GM12878 (cell line): ENCODE results near the gene LANCL2. TPM values are rescaled to one million over a fixed set of nuclear protein-coding genes. Genes with fewer than 3 reads are reported as not detected.

ENCODE experiments used
- ATAC-seq: fragments of 200-7000 bp; cut with Tn5 transposase; 3 replicates; pipeline ENCODE4 v1.9.1; 2020; ENCODE audit warnings: mild to moderate bottlenecking, moderate library complexity
- BruUV-seq: library from RNA; stranded (reverse); fragments of 400-500 nt; replicated peaks from 2 replicates; lab custom pipeline; 2021; lab: Mats Ljungman, UMichigan
- CTCF ChIA-PET: fragments of 300-600 bp; sonication (Branson Sonifier 250); formaldehyde crosslinking; extraction: SDS; loops from one replicate; lab custom pipeline; 2021; ENCODE audit warnings: inconsistent platforms; lab: Yijun Ruan, JAX
- POLR2A ChIA-PET: fragments of 350-600 bp; formaldehyde crosslinking; extraction: SDS; loops from one replicate; lab custom pipeline; 2021; ENCODE audit warnings: inconsistent platforms; lab: Charles Lee
- RAD21 ChIA-PET: fragments of 300-600 bp; sonication (Branson Sonifier 250); formaldehyde crosslinking; loops from one replicate; lab custom pipeline; 2023; ENCODE audit warnings: antibody characterized with exemption; ENCODE audit not compliant: unreplicated experiment; lab: Charles Lee
- SMC1A ChIA-PET: fragments of 300-600 bp; sonication (Branson Sonifier 250); formaldehyde crosslinking; loops from one replicate; lab custom pipeline; 2023; ENCODE audit not compliant: unreplicated experiment, uncharacterized antibody; lab: Charles Lee
- DNase-seq: peaks from one replicate; pipeline ENCODE4 v3.0.0-alpha.2; 2011; ENCODE audit warnings: low read depth, low spot score
- FAIRE-seq: peaks from 3 replicates; lab custom pipeline; 2011; peaks lifted over from hg19 to GRCh38; lab: Jason Lieb, UNC
- H2AFZ ChIP-seq: 2 replicates; pipeline ENCODE4 v1.6.0; 2011; ENCODE audit warnings: low read depth, low read length, control low read depth; ENCODE audit not compliant: control insufficient read depth
- H3K27ac ChIP-seq: 2 replicates; pipeline ENCODE4 v1.5.1; 2011; ENCODE audit warnings: control low read depth; ENCODE audit not compliant: control insufficient read depth, insufficient read depth
- H3K27me3 ChIP-seq, 2 experiments: replicated peaks in 1 of 2; 2 replicates each; pipeline versions ENCODE4 v1.6.0 to v1.6.1; 2011; ENCODE audit warnings: low read length in 1 of 2; ENCODE audit not compliant: control insufficient read depth in 2 of 2, insufficient read depth in 2 of 2
- H3K36me3 ChIP-seq, 2 experiments: 2 replicates each; pipeline ENCODE4 v1.5.1; 2011; ENCODE audit warnings: low read length in 1 of 2; ENCODE audit not compliant: control insufficient read depth in 2 of 2, insufficient read depth in 2 of 2
- H3K4me1 ChIP-seq: 2 replicates; pipeline ENCODE4 v1.6.1; 2011; ENCODE audit warnings: mild to moderate bottlenecking, low read length, moderate library complexity, mixed read lengths; ENCODE audit not compliant: control insufficient read depth, insufficient read depth
- H3K4me2 ChIP-seq: 2 replicates; pipeline ENCODE4 v1.6.0; 2011; ENCODE audit warnings: control low read depth; ENCODE audit not compliant: control insufficient read depth, insufficient read depth
- H3K4me3 ChIP-seq: fragments of 200-600 bp; sonication (generic); 2 replicates; pipeline ENCODE4 v1.5.1; 2016
- H3K79me2 ChIP-seq: 2 replicates; pipeline ENCODE4 v1.6.0; 2011; ENCODE audit warnings: low read length; ENCODE audit not compliant: control insufficient read depth, insufficient read depth
- H3K9ac ChIP-seq: 2 replicates; pipeline ENCODE4 v1.8.0; 2011; ENCODE audit warnings: low read length, control low read depth, mixed read lengths; ENCODE audit not compliant: control insufficient read depth, insufficient read depth
- H3K9me3 ChIP-seq: replicated peaks from 3 replicates; pipeline ENCODE4 v1.5.1; 2011; ENCODE audit warnings: mild to moderate bottlenecking, low read length; ENCODE audit not compliant: control insufficient read depth, insufficient read depth
- H4K20me1 ChIP-seq: 2 replicates; pipeline ENCODE4 v1.6.0; 2011; ENCODE audit not compliant: control insufficient read depth, insufficient read depth
- CTCF ChIP-seq, 3 experiments: IDR thresholded peaks in 2 of 3; conservative IDR thresholded peaks in 1 of 3; 2 replicates each; pipeline ENCODE4 v1.5.1; 2011; ENCODE audit warnings: low read depth in 3 of 3, low read length in 3 of 3, mild to moderate bottlenecking in 3 of 3, control low read depth in 2 of 3, moderate library complexity in 2 of 3, inconsistent platforms in 1 of 3, mixed read lengths in 1 of 3; ENCODE audit not compliant: control insufficient read depth in 2 of 3, insufficient read depth in 1 of 3; ENCODE audit errors: extremely low read depth in 1 of 3
- DPF2 ChIP-seq: fragments of 450-650 bp; IDR thresholded peaks from 2 replicates; pipeline ENCODE4 v1.6.1; 2017; ENCODE audit warnings: mild to moderate bottlenecking
- GABPA ChIP-seq: IDR thresholded peaks from 2 replicates; pipeline ENCODE4 v1.6.1; 2014; ENCODE audit warnings: antibody characterized with exemption, low read depth, mild to moderate bottlenecking, inconsistent platforms
- HCFC1 ChIP-seq: fragments of 150-350 bp; IDR thresholded peaks from 2 replicates; pipeline ENCODE4 v1.6.1; 2014; ENCODE audit warnings: low read length
- IKZF2 ChIP-seq, 2 experiments: fragments of 450-650 bp; IDR thresholded peaks; 2 replicates each; pipeline ENCODE4 v1.6.1; 2017; ENCODE audit warnings: mild to moderate bottlenecking in 2 of 2, moderate library complexity in 2 of 2
- NKRF ChIP-seq: fragments of 450-650 bp; conservative IDR thresholded peaks from 2 replicates; pipeline ENCODE4 v1.6.1; 2017; ENCODE audit warnings: mild to moderate bottlenecking, moderate library complexity
- RUNX3 ChIP-seq: IDR thresholded peaks from 2 replicates; pipeline ENCODE4 v1.6.1; 2012; ENCODE audit warnings: low read length, inconsistent platforms
- SREBF2 ChIP-seq: IDR thresholded peaks from 2 replicates; pipeline ENCODE4 v1.6.1; 2012; ENCODE audit warnings: mild to moderate bottlenecking, low read length
- TCF12 ChIP-seq: IDR thresholded peaks from 2 replicates; pipeline ENCODE4 v1.6.1; 2011; ENCODE audit warnings: low read depth, mild to moderate bottlenecking, low read length
- WGBS: methylation state at CpG from one replicate; pipeline ENCODE4 v1.1.6; 2016; ENCODE audit warnings: low lambda C conversion rate; ENCODE audit not compliant: insufficient replicate concordance, insufficient coverage; ENCODE audit errors: missing lambda C conversion rate; 5-methylcytosine and 5-hydroxymethylcytosine counted together
- in situ Hi-C: fragments of 300-500 bp; cut with MboI; formaldehyde crosslinking; loops from 9 replicates; pipeline ENCODE4 v1.14.3; 2018; ENCODE audit warnings: mixed read lengths
- intact Hi-C: fragments of 100-400 bp; cut with micrococcal nuclease; formaldehyde crosslinking; loops from one replicate; pipeline ENCODE4 v1.14.2; 2022; ENCODE audit not compliant: unreplicated experiment
- polyA plus RNA-seq, 11 experiments: library from polyadenylated mRNA; depleted of rRNA in 4 of 11; unstranded in 6 of 11; stranded (reverse) in 5 of 11; fragments of >200 nt; fragmentation: Nextera tagmentation in 4 of 11; fragmentation: Illumina TruSeq in 1 of 11; extraction: Ambion mirVana in 4 of 11; extraction: Trizol in 1 of 11; gene quantifications; 1 replicate in 1 of 11; 2 replicates in 10 of 11; pipeline versions ENCODE4 v1.2.1 to v1.2.3, GENCODE V29; 2011 to 2016; ENCODE audit warnings: inconsistent platforms in 2 of 11, missing spikeins in 2 of 11, low read depth in 1 of 11
- total RNA-seq, 4 experiments: library from RNA; depleted of rRNA in 3 of 4; stranded (reverse); fragments of >200 nt in 3 of 4; fragmentation: Illumina TruSeq in 1 of 4; extraction: Trizol in 1 of 4; gene quantifications; 2 replicates each; pipeline versions ENCODE4 v1.2.1 to v1.2.3, GENCODE V29; 2013 to 2021

The LANCL2 gene
- total and polyA plus RNA-seq, 10 of the 15 experiments (the other 5 are each of a cell fraction or from before 2014, with no cell fraction given): 8.1 to 28.6 (median 16.4) TPM

- Histone ChIP-seq H3K36me3 (peaks cover 0 to 6% of the 10 kb centered on the region in 2 experiments; a peak in 3 of 4 replicates), H2AFZ (no peak overlapping the region), H3K27ac (no peak overlapping the region), H3K27me3 (no peaks in the 10 kb centered on the region), H3K9ac (no peak overlapping the region), H4K20me1 (no peaks in the 10 kb centered on the region), H3K4me1 (no peaks in the 10 kb centered on the region), H3K9me3 (no peaks in the 10 kb centered on the region), H3K79me2 (no peaks in the 10 kb centered on the region), H3K4me3 (no peak overlapping the region), H3K4me2 (no peak overlapping the region)
- in situ Hi-C loops: loop anchor here (25.0 kb wide), 1 partner anchor 647 kb away; the partner anchor contains the start of gene SEC61G
- ChIA-PET RAD21 (interaction anchor here (1.4 to 1.9 kb wide), 3 partner anchors 101 to 128 kb away, joined by 3 to 9 read pairs (median 4); no protein-coding TSS in a partner anchor), CTCF (interaction anchor here (0.9 to 3.6 kb wide), 7 partner anchors 9 to 221 kb away, joined by 3 to 24 read pairs (median 4); no protein-coding TSS in a partner anchor), SMC1A (interaction anchor here (1.0 to 2.6 kb wide), 15 partner anchors 9 to 186 kb away, joined by 3 to 21 read pairs (median 5); no protein-coding TSS in a partner anchor), POLR2A (interaction anchor here (0.5 to 0.9 kb wide), 4 partner anchors 11 to 643 kb away, joined by 3 to 7 read pairs (median 3); no protein-coding TSS in a partner anchor)
- WGBS: 50% methylated on average over 3 of the region's 3 CpGs
- FAIRE-seq: no peak
- peak; percentile 1 for DNase-seq
- intact Hi-C loops: no loop called here
- no TSS peak for BruUV-seq
- peak; percentile 78 for ATAC-seq
- TF ChIP-seq DPF2 (no peak), IKZF2 (IDR thresholded peaks at IDR 0.05) (peak; percentile 25 to 27; a peak in 2 of 4 replicates), CTCF (IDR thresholded peaks at IDR 0.05 in 2 of 3, conservative IDR thresholded peaks at IDR 0.05 in 1 of 3; ENCODE audit: control insufficient read depth in 2 of 3, extremely low read depth in 1 of 3, insufficient read depth in 1 of 3, low read depth in 3 of 3, low read length in 3 of 3) (0 out of 6 replicates have a peak, but pooled peaks of 1 of the 3 experiments have one; percentile 3), RUNX3 (peak; percentile 36), SREBF2 (no peak), TCF12 (no peak), HCFC1 (no peak), NKRF (no peak), GABPA (no peak)
Measured at GRCh38 chr7:55409482-55410225, 44.5 kb downstream of the LANCL2 start.
